Caco-2 (cell line): ENCODE results near the gene SMIM38. TPM values are rescaled to one million over a fixed set of nuclear protein-coding genes. Genes with fewer than 3 reads are reported as not detected.
A peak's percentile ranks its signal among the peaks of the same experiment; 100 is the strongest.

Experiments
- BruUV-seq: library from RNA; stranded (reverse); fragments of 400-500 nt; replicated peaks from 2 replicates; lab custom pipeline; 2021; lab: Mats Ljungman, UMichigan
- CTCF ChIA-PET: fragments of 300-600 bp; sonication (Branson Sonifier 250); formaldehyde crosslinking; loops from one replicate; lab custom pipeline; 2022; ENCODE audit warnings: antibody characterized with exemption; lab: Charles Lee
- POLR2A ChIA-PET: fragments of 300-600 bp; sonication (Branson Sonifier 250); formaldehyde crosslinking; loops from one replicate; lab custom pipeline; 2022; ENCODE audit warnings: antibody characterized with exemption; lab: Charles Lee
- DNase-seq, 2 experiments: peaks; one replicate each; pipeline versions ENCODE4 v3.0.0 to v3.0.0-alpha.2; 2020 to 2022
- H3K27me3 ChIP-seq: replicated peaks from 2 replicates; pipeline ENCODE4 v1.6.0; 2011; ENCODE audit warnings: low read length; ENCODE audit not compliant: control insufficient read depth, insufficient read depth
- H3K36me3 ChIP-seq: 2 replicates; pipeline ENCODE4 v1.5.1; 2011; ENCODE audit warnings: low read length; ENCODE audit not compliant: control insufficient read depth, insufficient read depth
- H3K4me1 ChIP-seq: fragments of 250-450 bp; sonication (Bioruptor Pico); 2 replicates; pipeline ENCODE4 v1.5.1; 2020; ENCODE audit warnings: mild to moderate bottlenecking
- H3K4me3 ChIP-seq: 2 replicates; pipeline ENCODE4 v1.5.1; 2011; ENCODE audit warnings: low read depth, mild to moderate bottlenecking, control low read depth, low read length
- H3K9me3 ChIP-seq: fragments of 250-450 bp; sonication (Bioruptor Pico); 2 replicates; pipeline ENCODE4 v1.5.1; 2020; ENCODE audit warnings: mild to moderate bottlenecking, moderate library complexity
- H3K27ac Mint-ChIP-seq: one replicate; pipeline ENCODE4 v1.8.0; 2022; ENCODE audit warnings: mixed read lengths; ENCODE audit not compliant: unreplicated experiment
- H3K27me3 Mint-ChIP-seq: one replicate; pipeline ENCODE4 v1.8.0; 2022; ENCODE audit warnings: mixed read lengths; ENCODE audit not compliant: insufficient read depth, unreplicated experiment
- H3K36me3 Mint-ChIP-seq: one replicate; pipeline ENCODE4 v1.8.0; 2022; ENCODE audit warnings: mild to moderate bottlenecking, mixed read lengths; ENCODE audit not compliant: insufficient read depth, unreplicated experiment
- H3K4me1 Mint-ChIP-seq: one replicate; pipeline ENCODE4 v1.8.0; 2022; ENCODE audit warnings: low read depth, mixed read lengths; ENCODE audit not compliant: unreplicated experiment
- H3K4me3 Mint-ChIP-seq: one replicate; pipeline ENCODE4 v1.8.0; 2022; ENCODE audit warnings: mild to moderate bottlenecking, moderate library complexity, mixed read lengths; ENCODE audit not compliant: unreplicated experiment
- H3K9me3 Mint-ChIP-seq: one replicate; pipeline ENCODE4 v1.8.0; 2022; ENCODE audit warnings: mixed read lengths; ENCODE audit not compliant: unreplicated experiment
- CTCF ChIP-seq, 2 experiments: fragments of 200-600 bp in 1 of 2; IDR thresholded peaks; 1 replicate in 1 of 2; 2 replicates in 1 of 2; pipeline versions ENCODE4 v1.5.1 to v1.8.0; 2011 to 2022; ENCODE audit warnings: antibody characterized with exemption in 1 of 2, control low read depth in 1 of 2, inconsistent platforms in 1 of 2, low read depth in 1 of 2, low read length in 1 of 2, mild to moderate bottlenecking in 1 of 2, moderate library complexity in 1 of 2; ENCODE audit not compliant: insufficient read depth in 1 of 2, severe bottlenecking in 1 of 2, unreplicated experiment in 1 of 2
- intact Hi-C: fragments of 100-400 bp; cut with micrococcal nuclease; formaldehyde crosslinking; loops from one replicate; pipeline ENCODE4 v1.10.0; 2022; ENCODE audit not compliant: unreplicated experiment
- total RNA-seq: library from RNA; stranded (reverse); gene quantifications from 2 replicates; pipeline ENCODE4 v1.2.3, GENCODE V29; 2022

The SMIM38 gene
- total RNA-seq, 1 experiment from 2014 or later = 0.66 TPM

- Mint-ChIP-seq H3K9me3 (peaks cover 35% of the 10 kb centered on the region), H3K4me3 (no peak overlapping the region), H3K36me3 (no peaks in the 10 kb centered on the region), H3K27me3 (no peaks in the 10 kb centered on the region), H3K4me1 (no peaks in the 10 kb centered on the region), H3K27ac (no peak overlapping the region)
- no TSS peak for BruUV-seq
- no peak overlapping the region for H3K4me3 ChIP-seq
- H3K27me3 ChIP-seq = no peaks in the 10 kb centered on the region
- H3K36me3 ChIP-seq = no peaks in the 10 kb centered on the region
- peaks cover 38% of the 10 kb centered on the region for H3K9me3 ChIP-seq
- CTCF ChIA-PET = interaction anchor here (2.8 kb wide), 1 partner anchor 13 kb away, joined by 7 read pairs; no protein-coding TSS in a partner anchor
- POLR2A ChIA-PET = no interaction called here
- no peak for DNase-seq
- H3K4me1 ChIP-seq = peaks cover 9% of the 10 kb centered on the region; the same call in 1 of the 2 replicates
- no peak for TF ChIP-seq CTCF (IDR thresholded peaks at IDR 0.05; ENCODE audit: insufficient read depth in 1 of 2, low read depth in 1 of 2, low read length in 1 of 2, severe bottlenecking in 1 of 2, unreplicated experiment in 1 of 2)
- intact Hi-C loops = no loop called here
Observed at GRCh38 chr11:69144316-69145049, 11.3 kb upstream of the SMIM38 start.

GRCh38 chr11:69145050-69145380 lies 10.7 kb upstream of the SMIM38 start:
- Mint-ChIP-seq H3K36me3 (no peaks in the 10 kb centered on the region), H3K27me3 (no peaks in the 10 kb centered on the region), H3K4me3 (no peak overlapping the region), H3K9me3 (peaks cover 40% of the 10 kb centered on the region), H3K4me1 (no peaks in the 10 kb centered on the region), H3K27ac (no peak overlapping the region)
- Histone ChIP-seq H3K4me3 (no peak overlapping the region), H3K27me3 (no peaks in the 10 kb centered on the region), H3K36me3 (no peaks in the 10 kb centered on the region), H3K4me1 (peaks cover 9% of the 10 kb centered on the region; the same call in 1 of the 2 replicates), H3K9me3 (peaks cover 39% of the 10 kb centered on the region)
- intact Hi-C loops = no loop called here
- no peak for TF ChIP-seq CTCF (IDR thresholded peaks at IDR 0.05; ENCODE audit: insufficient read depth in 1 of 2, low read depth in 1 of 2, low read length in 1 of 2, severe bottlenecking in 1 of 2, unreplicated experiment in 1 of 2)
- POLR2A ChIA-PET = no interaction called here
- no TSS peak for BruUV-seq
- DNase-seq = no peak
- CTCF ChIA-PET = interaction anchor here (2.8 kb wide), 1 partner anchor 13 kb away, joined by 7 read pairs; no protein-coding TSS in a partner anchor

GRCh38 chr11:69148377-69148762 lies 7.4 kb upstream of the SMIM38 start:
- Mint-ChIP-seq H3K4me3 (no peak overlapping the region), H3K27me3 (no peaks in the 10 kb centered on the region), H3K36me3 (no peaks in the 10 kb centered on the region), H3K27ac (no peak overlapping the region), H3K4me1 (no peaks in the 10 kb centered on the region), H3K9me3 (peaks cover 50% of the 10 kb centered on the region)
- TF ChIP-seq CTCF (IDR thresholded peaks at IDR 0.05; ENCODE audit: insufficient read depth in 1 of 2, low read depth in 1 of 2, low read length in 1 of 2, severe bottlenecking in 1 of 2, unreplicated experiment in 1 of 2) = no peak
- no TSS peak for BruUV-seq
- no peak overlapping the region for H3K4me3 ChIP-seq
- peak in 1 of 2 experiments; percentile 31 for DNase-seq
- ChIA-PET POLR2A (interaction anchor here (0.6 kb wide), 1 partner anchor 39 kb away, joined by 3 read pairs; no protein-coding TSS in a partner anchor), CTCF (no interaction called here)
- H3K9me3 ChIP-seq = peaks cover 41% of the 10 kb centered on the region
- H3K4me1 ChIP-seq = peaks cover 9% of the 10 kb centered on the region; the same call in 1 of the 2 replicates
- H3K27me3 ChIP-seq = no peaks in the 10 kb centered on the region
- intact Hi-C loops = no loop called here
- H3K36me3 ChIP-seq = no peaks in the 10 kb centered on the region
